Mesendoderm (in vitro differentiated cells): ENCODE data around the gene GAS6.

Experiments
- DNase-seq: peaks from one replicate; pipeline ENCODE4 v3.0.0; 2013
- H2AK5ac ChIP-seq: 2 replicates; pipeline ENCODE4 v1.6.1; 2013; ENCODE audit warnings: low read length, inconsistent platforms
- H2BK120ac ChIP-seq: 2 replicates; pipeline ENCODE4 v1.6.1; 2013; ENCODE audit warnings: low read depth, mild to moderate bottlenecking, low read length, moderate library complexity, mixed read lengths
- H2BK15ac ChIP-seq: replicated peaks from 2 replicates; pipeline ENCODE4 v1.6.1; 2013; ENCODE audit warnings: low read depth, mild to moderate bottlenecking, moderate library complexity
- H2BK5ac ChIP-seq: 2 replicates; pipeline ENCODE4 v1.6.1; 2013; ENCODE audit warnings: low read length, inconsistent platforms
- H3K18ac ChIP-seq: 2 replicates; pipeline ENCODE4 v1.6.1; 2013; ENCODE audit warnings: mild to moderate bottlenecking, low read length, mixed read lengths
- H3K23ac ChIP-seq: one replicate; pipeline ENCODE4 v1.6.1; 2013; ENCODE audit warnings: low read length
- H3K27ac ChIP-seq: 2 replicates; pipeline ENCODE4 v1.5.1; 2013; ENCODE audit warnings: low read depth, mild to moderate bottlenecking, inconsistent platforms, low read length, moderate library complexity
- H3K27me3 ChIP-seq: 2 replicates; pipeline ENCODE4 v1.6.1; 2013; ENCODE audit warnings: low read length, control low read depth, mild to moderate bottlenecking, inconsistent platforms; ENCODE audit not compliant: insufficient read depth, poor library complexity
- H3K36me3 ChIP-seq: 2 replicates; pipeline ENCODE4 v1.6.1; 2013; ENCODE audit warnings: low read length, inconsistent platforms; ENCODE audit not compliant: control insufficient read depth, insufficient read depth
- H3K4ac ChIP-seq: one replicate; pipeline ENCODE4 v1.6.1; 2013; ENCODE audit warnings: low read depth, mild to moderate bottlenecking, low read length, moderate library complexity
- H3K4me1 ChIP-seq: 2 replicates; pipeline ENCODE4 v1.6.1; 2013; ENCODE audit warnings: low read depth, low read length, inconsistent platforms; ENCODE audit not compliant: control insufficient read depth
- H3K4me2 ChIP-seq: 2 replicates; pipeline ENCODE4 v1.6.1; 2013; ENCODE audit warnings: low read length
- H3K4me3 ChIP-seq: 2 replicates; pipeline ENCODE4 v1.5.1; 2013; ENCODE audit warnings: mild to moderate bottlenecking, low read length
- H3K56ac ChIP-seq: one replicate; pipeline ENCODE4 v1.6.1; 2013; ENCODE audit warnings: low read length
- H3K79me1 ChIP-seq: 2 replicates; pipeline ENCODE4 v1.6.1; 2013; ENCODE audit warnings: low read length, inconsistent platforms
- H3K79me2 ChIP-seq: 2 replicates; pipeline ENCODE4 v1.6.1; 2013; ENCODE audit warnings: mild to moderate bottlenecking, low read length; ENCODE audit not compliant: control insufficient read depth, insufficient read depth
- H3K9ac ChIP-seq: 2 replicates; pipeline ENCODE4 v1.6.1; 2013; ENCODE audit warnings: low read length, inconsistent platforms
- H4K5ac ChIP-seq: one replicate; pipeline ENCODE4 v1.6.1; 2013; ENCODE audit warnings: low read length
- H4K8ac ChIP-seq: one replicate; pipeline ENCODE4 v1.6.1; 2013; ENCODE audit warnings: low read depth, mild to moderate bottlenecking, control low read depth, low read length, moderate library complexity
- WGBS: extraction: QIAGEN DNeasy Blood & Tissue Kit; methylation state at CpG from one replicate; pipeline ENCODE4 v1.1.7; 2013; ENCODE audit warnings: low lambda C conversion rate, missing lambda C conversion rate; ENCODE audit not compliant: insufficient coverage; ENCODE audit errors: extremely low coverage; 5-methylcytosine and 5-hydroxymethylcytosine counted together

The GAS6 gene

GRCh38 chr13:113808058-113808834 lies 55.6 kb downstream of the GAS6 start:
- Histone ChIP-seq H2AK5ac (no peak overlapping the region), H3K4me1 (no peaks in the 10 kb centered on the region), H3K27ac (no peak overlapping the region), H3K9ac (no peak overlapping the region), H3K4me2 (no peak overlapping the region), H4K5ac (no peak overlapping the region), H3K79me1 (no peaks in the 10 kb centered on the region), H3K27me3 (no peaks in the 10 kb centered on the region), H2BK120ac (no peak overlapping the region), H2BK5ac (no peak overlapping the region), H3K79me2 (no peaks in the 10 kb centered on the region), H3K4me3 (no peak overlapping the region), H3K36me3 (no peaks in the 10 kb centered on the region), H3K18ac (no peak overlapping the region), H3K4ac (no peak overlapping the region), H3K56ac (no peak overlapping the region), H3K23ac (no peak overlapping the region), H2BK15ac (no peak overlapping the region), H4K8ac (no peak overlapping the region)
- WGBS: no CpG with 5 or more reads among the region's 12 CpGs
- no peak for DNase-seq

- no peaks in the 10 kb centered on the region for H3K27me3 ChIP-seq
- H3K36me3 ChIP-seq: no peaks in the 10 kb centered on the region
- H3K4ac ChIP-seq: no peak overlapping the region
- no peak overlapping the region for H2BK15ac ChIP-seq
- H3K4me1 ChIP-seq: no peaks in the 10 kb centered on the region
- no peak overlapping the region for H3K23ac ChIP-seq
- H3K4me3 ChIP-seq: no peak overlapping the region
- no peak overlapping the region for H3K18ac ChIP-seq
- H2BK120ac ChIP-seq: no peak overlapping the region
- H3K9ac ChIP-seq: no peak overlapping the region
- no CpG with 5 or more reads among the region's 13 CpGs for WGBS
- no peak overlapping the region for H3K56ac ChIP-seq
- no peak overlapping the region for H3K27ac ChIP-seq
- H2AK5ac ChIP-seq: no peak overlapping the region
- no peaks in the 10 kb centered on the region for H3K79me2 ChIP-seq
- no peak overlapping the region for H3K4me2 ChIP-seq
- H4K8ac ChIP-seq: no peak overlapping the region
- no peak for DNase-seq
- H3K79me1 ChIP-seq: no peaks in the 10 kb centered on the region
- H4K5ac ChIP-seq: no peak overlapping the region
- H2BK5ac ChIP-seq: no peak overlapping the region
These were observed 57.4 kb downstream of the GAS6 start for GRCh38 chr13:113806526-113806925.

- no peak for DNase-seq
- Histone ChIP-seq H3K4me3 (no peak overlapping the region), H2BK15ac (no peak overlapping the region), H3K18ac (no peak overlapping the region), H3K23ac (no peak overlapping the region), H2BK120ac (no peak overlapping the region), H3K36me3 (no peaks in the 10 kb centered on the region), H2BK5ac (no peak overlapping the region), H2AK5ac (no peak overlapping the region), H3K4me2 (no peak overlapping the region), H3K27ac (no peak overlapping the region), H4K8ac (no peak overlapping the region), H4K5ac (no peak overlapping the region), H3K79me2 (no peaks in the 10 kb centered on the region), H3K4ac (no peak overlapping the region), H3K27me3 (no peaks in the 10 kb centered on the region), H3K9ac (no peak overlapping the region), H3K79me1 (no peaks in the 10 kb centered on the region), H3K4me1 (no peaks in the 10 kb centered on the region), H3K56ac (no peak overlapping the region)
- no CpG with 5 or more reads among the region's 11 CpGs for WGBS
These were observed 57.8 kb downstream of the GAS6 start for GRCh38 chr13:113806104-113806471.

GRCh38 chr13:113805431-113806103 lies 58.3 kb downstream of the GAS6 start:
- Histone ChIP-seq H3K27ac (no peak overlapping the region), H3K18ac (no peak overlapping the region), H3K4ac (no peak overlapping the region), H2BK120ac (no peak overlapping the region), H3K4me1 (no peaks in the 10 kb centered on the region), H4K8ac (no peak overlapping the region), H4K5ac (no peak overlapping the region), H3K79me2 (no peaks in the 10 kb centered on the region), H3K23ac (peak overlapping the region; percentile 24), H3K4me2 (no peak overlapping the region), H3K56ac (no peak overlapping the region), H3K9ac (no peak overlapping the region), H3K36me3 (no peaks in the 10 kb centered on the region), H3K27me3 (no peaks in the 10 kb centered on the region), H3K4me3 (no peak overlapping the region), H2BK5ac (no peak overlapping the region), H2BK15ac (no peak overlapping the region), H2AK5ac (no peak overlapping the region), H3K79me1 (no peaks in the 10 kb centered on the region)
- no CpG with 5 or more reads among the region's 27 CpGs for WGBS
- no peak for DNase-seq

- H3K27me3 ChIP-seq: no peaks in the 10 kb centered on the region
These were observed 59.0 kb downstream of the GAS6 start for GRCh38 chr13:113804703-113805430.

More at GRCh38 chr13:113804703-113805430, 59.0 kb downstream of the GAS6 start:
- no peaks in the 10 kb centered on the region for H3K36me3 ChIP-seq
- H3K4me1 ChIP-seq: no peaks in the 10 kb centered on the region
- H3K4me2 ChIP-seq: no peak overlapping the region
- no CpG with 5 or more reads among the region's 39 CpGs for WGBS
- H3K79me2 ChIP-seq: no peaks in the 10 kb centered on the region
- H3K79me1 ChIP-seq: no peaks in the 10 kb centered on the region
- no peak overlapping the region for H2AK5ac ChIP-seq
- H2BK15ac ChIP-seq: no peak overlapping the region
- H2BK5ac ChIP-seq: no peak overlapping the region
- DNase-seq: no peak
- no peak overlapping the region for H3K4ac ChIP-seq
- no peak overlapping the region for H3K56ac ChIP-seq
- H4K8ac ChIP-seq: no peak overlapping the region
- no peak overlapping the region for H2BK120ac ChIP-seq
- H3K18ac ChIP-seq: no peak overlapping the region
- no peak overlapping the region for H3K23ac ChIP-seq
- no peak overlapping the region for H3K4me3 ChIP-seq
- no peak overlapping the region for H3K9ac ChIP-seq
- no peak overlapping the region for H4K5ac ChIP-seq
- H3K27ac ChIP-seq: no peak overlapping the region
